C4-2B (cell line): ENCODE data around the gene SLC25A29.
A peak's percentile ranks its signal among the peaks of the same experiment; 100 is the strongest.

ENCODE experiments used
- H3K27ac ChIP-seq: fragments of 450-650 bp; 2 replicates; pipeline ENCODE4 v1.5.1; 2017
- CTCF ChIP-seq: fragments of 450-650 bp; conservative IDR thresholded peaks from 2 replicates; pipeline ENCODE4 v1.5.1; 2017; ENCODE audit warnings: mild to moderate bottlenecking
- ZFX ChIP-seq: fragments of 450-650 bp; IDR thresholded peaks from 2 replicates; pipeline ENCODE4 v1.6.1; 2017

Gene SLC25A29

GRCh38 chr14:100329233-100330006 is 23.2 kb upstream of the SLC25A29 start:
- no peak overlapping the region for H3K27ac ChIP-seq

GRCh38 chr14:100328495-100329163 is 22.4 kb upstream of the SLC25A29 start:
- TF ChIP-seq ZFX = no peak
- TF ChIP-seq CTCF = no peak

More at GRCh38 chr14:100329233-100330006, 23.2 kb upstream of the SLC25A29 start:
- no peak for TF ChIP-seq CTCF
- TF ChIP-seq ZFX = no peak

GRCh38 chr14:100327128-100327527 is 20.9 kb upstream of the SLC25A29 start:
- no peak for TF ChIP-seq ZFX
- no peak for TF ChIP-seq CTCF
- no peak overlapping the region for H3K27ac ChIP-seq

More at GRCh38 chr14:100328495-100329163, 22.4 kb upstream of the SLC25A29 start:
- no peak overlapping the region for H3K27ac ChIP-seq

- H3K27ac ChIP-seq = 0 out of 2 replicates have a peak overlapping the region, but pooled peaks have one; percentile 7
- TF ChIP-seq CTCF (no peak), ZFX (no peak)
Measured at GRCh38 chr14:100325958-100326357, 19.7 kb upstream of the SLC25A29 start.

GRCh38 chr14:100325231-100325632 is 19.0 kb upstream of the SLC25A29 start:
- TF ChIP-seq ZFX (no peak), CTCF (no peak)
- H3K27ac ChIP-seq = 0 out of 2 replicates have a peak overlapping the region, but pooled peaks have one; percentile 7

- no peak overlapping the region for H3K27ac ChIP-seq
- TF ChIP-seq CTCF = no peak
- no peak for TF ChIP-seq ZFX
Measured at GRCh38 chr14:100323942-100324307, 17.7 kb upstream of the SLC25A29 start.

- TF ChIP-seq CTCF = no peak
- no peak for TF ChIP-seq ZFX
- no peak within 1 kb of the TSS for H3K27ac ChIP-seq
Measured at GRCh38 chr14:100323121-100323941, 17.1 kb upstream of the SLC25A29 start, which contains the start of gene SLC25A47. Gene SLC25A47 (plus strand): TSS chr14:100323339. CDS start chr14:100323415, 76 bp downstream.
